ENCODE results near the gene RTN4RL1.

Gene RTN4RL1, protein sequence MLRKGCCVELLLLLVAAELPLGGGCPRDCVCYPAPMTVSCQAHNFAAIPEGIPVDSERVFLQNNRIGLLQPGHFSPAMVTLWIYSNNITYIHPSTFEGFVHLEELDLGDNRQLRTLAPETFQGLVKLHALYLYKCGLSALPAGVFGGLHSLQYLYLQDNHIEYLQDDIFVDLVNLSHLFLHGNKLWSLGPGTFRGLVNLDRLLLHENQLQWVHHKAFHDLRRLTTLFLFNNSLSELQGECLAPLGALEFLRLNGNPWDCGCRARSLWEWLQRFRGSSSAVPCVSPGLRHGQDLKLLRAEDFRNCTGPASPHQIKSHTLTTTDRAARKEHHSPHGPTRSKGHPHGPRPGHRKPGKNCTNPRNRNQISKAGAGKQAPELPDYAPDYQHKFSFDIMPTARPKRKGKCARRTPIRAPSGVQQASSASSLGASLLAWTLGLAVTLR

DNA sequence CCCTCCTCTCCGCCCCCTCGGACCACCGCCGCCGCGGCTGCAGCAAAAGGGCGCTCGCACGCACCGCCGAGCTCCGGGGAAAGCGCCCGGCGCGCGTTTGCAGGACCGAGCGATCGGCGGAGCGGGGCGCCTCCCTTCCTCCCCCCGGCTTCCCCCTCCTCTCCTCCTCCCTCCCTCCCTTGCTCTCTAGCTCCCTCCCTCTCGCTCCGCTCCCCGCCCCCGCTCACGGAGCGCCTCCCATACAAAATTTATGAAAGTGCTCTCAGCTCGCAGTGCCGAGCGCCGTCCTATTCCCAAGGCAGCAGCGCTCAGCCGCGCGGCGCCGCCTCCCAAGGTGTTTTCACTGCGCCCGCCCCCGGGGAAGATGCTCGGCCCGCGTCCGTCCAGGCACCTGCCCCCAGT, at the start of gene RTN4RL1:
Gene RTN4RL1 (minus strand): TSS at position 115 of the 402 bp plus-strand sequence. CDS start 469 bp downstream, outside the sequence.
- peak; percentile 43 to 56 for DNase-seq (ENCODE audit: low read depth in 2 of 2)

DNA sequence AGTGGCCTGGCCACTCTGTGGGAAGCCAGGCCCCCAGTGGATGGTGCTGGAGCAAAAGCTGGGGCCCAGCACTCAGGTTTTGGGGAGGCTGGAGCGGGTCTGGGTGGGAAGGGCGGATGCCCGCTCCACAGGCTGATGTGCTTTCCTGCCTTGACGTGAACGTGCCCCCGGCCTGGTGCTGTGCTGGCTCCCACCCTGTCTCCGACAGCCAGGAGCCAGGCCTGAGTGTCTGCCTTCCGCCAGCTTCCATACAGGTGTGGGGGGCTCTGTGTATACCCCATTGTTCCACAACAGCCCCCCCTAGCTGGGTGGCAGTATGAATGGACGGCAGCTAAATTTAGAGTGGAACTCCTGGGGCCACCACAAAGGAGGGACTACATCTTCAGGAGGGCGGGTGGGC, 49.8 kb upstream of the RTN4RL1 start:
- no peak for DNase-seq (ENCODE audit: low read depth in 2 of 2)

DNA sequence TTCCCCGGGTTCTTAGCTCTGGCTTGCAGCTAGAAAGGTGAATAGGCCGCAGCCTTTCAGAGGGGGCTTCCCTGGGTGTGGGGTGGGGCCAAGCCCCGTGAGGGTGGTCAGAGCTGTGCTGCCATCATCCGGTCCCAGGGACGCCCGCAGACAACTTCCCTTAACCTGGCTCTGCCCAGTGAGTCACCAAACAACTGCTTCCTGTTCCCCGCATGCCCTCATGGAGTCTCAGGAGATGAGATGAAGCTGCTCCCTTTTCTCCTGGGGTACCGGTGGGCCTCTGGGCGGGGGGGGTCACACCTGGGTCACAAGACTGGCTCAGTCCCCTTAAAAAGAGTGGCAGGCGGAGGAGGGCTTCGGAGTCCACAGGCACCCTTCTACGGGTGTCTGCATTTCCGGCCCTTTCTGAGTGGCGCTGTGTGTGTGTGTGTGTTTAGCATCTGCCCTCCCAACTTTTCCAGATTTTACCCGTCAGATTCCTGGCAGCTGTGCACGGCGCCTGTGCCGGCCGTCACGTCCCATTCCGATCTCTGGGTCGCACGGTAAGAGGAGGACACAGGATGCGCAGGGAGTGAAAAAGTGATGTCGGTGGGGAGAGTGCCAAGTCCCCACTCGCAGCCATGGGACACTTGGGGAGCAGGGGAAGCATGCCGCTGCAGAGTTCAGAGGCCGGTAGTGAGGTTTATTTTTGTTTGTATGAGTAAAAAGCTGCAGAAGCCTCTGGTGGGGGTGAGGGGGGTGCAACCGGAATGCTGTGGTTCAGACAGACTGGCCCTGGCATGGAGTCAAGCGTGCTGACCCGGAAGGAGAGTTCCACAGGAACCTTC, 46.5 kb upstream of the RTN4RL1 start:
- DNase-seq (ENCODE audit: low read depth in 2 of 2) = no peak

DNA sequence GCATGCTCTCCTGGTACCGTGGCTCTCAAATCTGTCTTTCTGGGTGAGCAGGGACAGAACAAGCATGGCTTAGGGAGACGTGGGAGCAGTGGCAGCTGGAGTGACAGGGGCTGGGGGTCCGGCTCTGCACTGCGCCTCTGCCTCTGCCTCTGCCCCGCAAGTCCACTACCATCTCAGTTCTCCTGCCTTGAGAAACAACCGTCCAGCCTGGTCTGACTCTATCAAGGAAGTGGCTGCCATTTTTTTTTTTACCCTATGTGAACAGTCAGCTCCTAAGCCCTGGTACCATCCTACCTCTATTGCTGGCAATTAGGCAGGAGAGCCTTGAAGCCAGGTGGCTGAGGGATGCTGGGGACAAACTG, 45.9 kb upstream of the RTN4RL1 start:
- DNase-seq (ENCODE audit: low read depth in 2 of 2) = no peak

DNA sequence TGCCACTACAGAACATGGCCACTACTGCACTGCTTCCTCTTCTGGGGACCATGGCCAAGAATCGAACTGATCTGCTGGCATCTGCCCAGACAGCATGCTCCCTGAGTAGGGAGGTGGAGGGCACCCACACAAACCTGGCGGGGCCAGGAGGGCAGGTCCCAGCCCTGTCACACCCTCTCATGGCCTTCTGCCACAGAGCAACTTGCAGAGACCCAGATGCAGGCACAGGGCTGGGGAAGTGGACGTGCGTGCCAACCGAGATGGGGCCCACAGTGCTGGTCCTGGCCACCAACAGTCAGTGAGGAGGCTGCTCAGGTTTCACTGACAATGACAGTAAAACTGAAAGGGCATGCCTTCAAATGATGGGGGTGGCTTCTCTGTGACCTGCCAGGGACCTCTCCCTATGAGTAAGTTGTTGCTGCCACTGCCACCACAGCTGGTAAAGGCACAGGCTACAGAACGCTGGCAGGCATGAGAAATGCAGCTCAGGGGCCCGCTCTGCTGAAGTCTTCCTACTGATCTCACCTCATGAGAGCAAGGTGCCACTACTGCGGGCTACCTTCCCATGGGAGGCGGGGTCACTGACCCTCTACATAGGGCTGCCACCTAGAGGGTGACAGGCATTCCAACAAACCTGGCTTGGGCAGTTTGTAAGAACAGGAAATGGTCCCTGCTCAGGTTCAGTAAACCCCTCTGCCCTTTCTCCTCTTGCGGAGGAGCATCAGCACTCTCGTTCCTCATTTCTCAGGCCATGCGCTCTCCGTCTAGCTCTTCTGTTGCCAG, 45.3 kb upstream of the RTN4RL1 start:
- peak; percentile 50 to 60 for DNase-seq (ENCODE audit: low read depth in 2 of 2)

DNA sequence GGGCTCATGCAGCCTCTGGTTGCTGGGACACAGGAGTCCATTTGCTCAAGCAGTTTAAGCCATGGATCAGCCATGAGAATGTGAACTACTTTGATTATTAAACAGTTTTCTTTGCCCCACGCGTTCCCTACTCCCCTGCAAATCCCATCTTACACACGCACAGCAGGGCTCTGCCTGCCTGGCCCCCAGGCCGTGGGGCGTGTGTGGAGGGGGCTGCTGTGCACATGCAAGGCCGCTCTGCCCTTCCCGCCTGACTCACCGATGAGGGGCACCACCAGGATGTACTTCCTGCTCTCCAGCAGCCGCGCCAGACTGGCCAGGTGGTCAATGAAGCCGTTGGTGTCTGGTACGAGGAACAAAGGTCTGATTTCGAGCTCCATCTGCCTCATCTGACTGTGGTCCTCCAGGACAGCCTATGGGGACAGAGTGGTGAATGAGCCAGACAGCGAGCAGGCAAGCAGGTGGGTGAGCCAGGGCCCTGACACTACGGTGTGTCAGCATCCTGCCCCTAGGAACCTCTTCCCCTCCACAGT, 43.5 kb upstream of the RTN4RL1 start:
- no peak for DNase-seq (ENCODE audit: low read depth in 2 of 2)

DNA sequence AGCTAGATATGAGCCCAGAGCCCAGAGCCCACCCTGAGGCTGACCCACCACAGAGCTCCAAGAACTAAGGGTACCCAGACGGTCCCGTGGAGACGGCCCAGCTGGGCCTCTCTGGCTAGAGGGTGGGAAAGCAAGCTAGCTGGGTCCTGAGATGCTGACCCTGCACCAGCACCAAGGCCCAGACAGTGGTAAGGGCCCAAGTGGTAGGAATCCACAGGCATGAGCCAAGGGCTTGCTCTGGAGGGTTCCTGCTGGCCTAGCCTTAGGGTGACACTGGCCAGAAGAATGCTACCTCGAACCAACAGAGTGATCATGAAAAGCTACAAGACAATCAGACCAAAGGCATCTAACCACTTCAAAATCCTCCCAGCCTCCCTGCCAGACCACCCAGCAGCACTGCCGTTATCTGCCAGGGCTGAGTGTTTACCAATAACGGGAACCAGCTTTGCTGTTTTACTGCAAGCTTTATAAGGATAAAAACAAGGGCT, 42.9 kb upstream of the RTN4RL1 start:
- DNase-seq (ENCODE audit: low read depth in 2 of 2) = no peak

DNA sequence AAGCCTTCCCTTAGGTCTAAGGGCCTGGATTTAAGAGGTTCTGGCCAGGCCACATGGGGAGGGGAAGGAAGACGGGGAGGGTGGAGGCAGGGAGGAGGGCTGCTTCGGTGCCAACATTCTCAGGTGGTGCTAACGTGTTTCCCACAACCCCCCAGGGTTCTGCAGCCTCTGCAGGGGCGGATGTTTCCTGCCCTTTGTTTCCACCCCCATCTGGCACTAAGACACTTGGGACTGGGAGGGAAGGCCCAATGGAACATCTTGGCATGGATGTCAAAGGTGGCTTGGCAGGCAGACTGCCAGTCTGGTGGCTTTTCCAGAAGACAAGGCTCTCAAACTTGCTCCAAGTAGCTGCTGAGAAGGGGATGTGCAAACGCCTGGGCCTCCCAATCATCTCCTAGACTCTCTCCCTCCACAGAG, 42.5 kb upstream of the RTN4RL1 start:
- no peak for DNase-seq (ENCODE audit: low read depth in 2 of 2)

DNA sequence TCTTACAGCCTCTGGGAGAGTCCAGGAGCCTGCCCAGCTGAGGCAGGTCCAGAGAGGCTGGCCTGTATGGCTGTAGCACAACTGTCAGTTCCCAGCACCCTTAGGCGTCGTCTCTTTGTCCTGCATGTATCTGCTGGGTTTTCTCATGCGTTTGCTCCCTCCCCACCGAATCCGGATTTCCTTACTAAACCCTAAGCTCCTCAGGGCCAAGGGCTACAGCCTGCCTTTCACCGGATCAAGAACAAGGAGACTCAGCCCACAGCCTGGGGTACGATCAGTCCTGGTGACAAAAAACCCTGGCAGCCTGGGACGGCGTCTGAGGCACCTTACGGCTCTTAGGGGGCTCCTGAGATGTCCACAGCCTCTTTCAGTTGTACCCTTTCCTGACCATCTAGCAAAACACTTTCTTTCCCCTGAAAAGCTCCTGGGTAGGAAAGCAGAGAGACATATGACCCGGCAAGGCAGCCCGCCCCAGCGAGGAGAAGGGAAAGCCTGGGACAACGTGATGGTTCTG, 42.0 kb upstream of the RTN4RL1 start:
- DNase-seq (ENCODE audit: low read depth in 2 of 2) = no peak

DNA sequence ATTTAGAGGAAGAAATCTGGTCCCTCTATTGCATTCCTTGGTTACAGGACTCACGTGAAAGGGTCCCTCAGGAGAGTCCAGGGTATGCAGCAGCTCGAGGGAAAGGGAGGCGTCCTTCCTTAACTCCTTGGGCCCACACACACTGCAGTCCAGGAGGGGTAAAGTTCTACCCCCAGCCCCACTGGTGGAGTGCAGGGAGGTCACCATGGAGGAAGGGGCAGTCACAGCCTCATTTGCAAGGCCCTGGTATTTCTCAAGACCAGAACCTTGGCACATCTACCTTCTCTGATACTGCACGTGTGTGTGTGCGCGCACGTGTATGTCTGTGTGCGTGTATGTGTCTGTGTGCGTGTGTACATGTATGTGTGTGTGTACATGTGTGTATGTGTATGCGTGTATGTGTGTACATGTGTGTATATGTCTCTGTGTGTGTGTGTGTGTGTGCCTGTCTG, 40.8 kb upstream of the RTN4RL1 start:
- no peak for DNase-seq (ENCODE audit: low read depth in 2 of 2)

DNA sequence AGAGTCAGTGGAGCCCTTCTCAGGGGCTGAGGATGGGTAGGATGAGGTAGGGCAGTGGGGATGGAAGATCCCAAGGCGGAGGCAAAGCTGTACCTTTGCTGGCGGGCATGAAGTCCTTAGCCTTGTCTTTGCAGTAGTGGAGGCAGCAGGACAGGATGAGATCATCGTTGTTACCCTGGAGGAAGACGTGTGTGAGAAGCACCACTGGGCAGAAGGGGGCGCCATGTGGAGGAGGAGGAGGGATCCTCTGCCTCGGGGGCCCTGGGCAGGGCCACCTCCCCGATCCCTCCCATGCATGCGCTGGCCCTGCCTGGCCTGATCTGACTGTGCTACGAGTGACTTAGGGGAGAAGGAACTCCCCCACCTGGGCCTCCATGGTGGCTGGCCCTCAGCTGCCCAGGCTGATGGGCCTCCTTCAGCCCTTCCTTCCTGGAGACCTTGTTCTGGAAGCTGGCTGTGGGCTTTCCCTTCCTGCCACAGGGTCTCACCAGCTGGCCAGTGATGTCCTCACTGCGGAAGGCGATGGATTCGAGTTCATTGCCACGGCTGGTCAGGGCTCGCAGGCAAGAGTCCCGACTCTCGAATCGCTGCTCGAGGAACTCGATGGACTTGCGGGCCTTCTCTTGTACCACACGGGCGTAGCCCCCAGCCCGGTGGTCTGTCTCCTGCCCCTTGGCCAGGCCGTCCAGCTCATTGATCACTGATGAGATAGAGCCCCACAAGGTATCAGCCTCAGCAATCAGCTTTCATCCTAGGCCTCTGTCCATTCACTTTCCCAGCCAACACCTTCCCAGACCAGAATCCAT, 40.0 kb upstream of the RTN4RL1 start:
- DNase-seq (ENCODE audit: low read depth in 2 of 2) = peak; percentile 50 to 58

DNA sequence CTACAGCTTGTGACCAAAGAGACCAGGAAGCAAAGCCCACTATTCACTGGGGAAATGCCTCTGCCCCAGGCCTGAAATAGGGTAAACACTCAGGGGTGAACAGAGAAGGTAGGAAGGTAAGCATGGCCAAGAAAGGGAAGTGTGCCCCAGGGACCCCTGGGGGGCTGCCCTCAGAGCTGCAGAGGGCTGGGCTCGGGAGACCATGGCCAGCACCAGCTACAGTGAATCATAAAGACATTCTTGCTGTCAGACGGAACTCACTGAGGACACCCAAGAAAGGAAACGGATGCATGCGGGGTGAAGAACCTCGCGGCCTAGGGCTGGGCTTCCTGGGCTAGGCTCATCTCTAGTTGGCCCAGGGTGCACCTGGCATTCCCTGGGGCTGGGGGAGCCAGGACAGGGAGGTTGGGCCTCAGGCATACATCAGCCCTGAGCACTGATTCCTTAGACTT, 39.4 kb upstream of the RTN4RL1 start:
- no peak for DNase-seq (ENCODE audit: low read depth in 2 of 2)

DNA sequence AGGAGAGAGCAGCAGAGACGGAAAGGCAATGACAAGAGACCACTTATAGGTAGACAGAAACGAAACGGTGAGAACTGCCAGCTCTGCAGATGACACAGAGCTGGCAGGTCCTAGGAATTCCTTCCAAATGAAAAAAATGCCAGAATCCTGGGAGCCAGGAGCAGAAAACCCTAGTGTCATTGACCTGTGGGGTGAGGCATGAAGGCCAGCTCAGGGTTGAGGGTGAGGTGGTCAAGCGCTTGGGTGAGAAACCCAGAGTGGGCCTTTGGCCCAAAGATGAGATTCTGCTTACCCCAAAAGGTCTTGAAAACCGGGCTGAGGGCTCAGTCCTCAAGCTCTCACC, 39.0 kb upstream of the RTN4RL1 start:
- DNase-seq (ENCODE audit: low read depth in 2 of 2) = no peak

DNA sequence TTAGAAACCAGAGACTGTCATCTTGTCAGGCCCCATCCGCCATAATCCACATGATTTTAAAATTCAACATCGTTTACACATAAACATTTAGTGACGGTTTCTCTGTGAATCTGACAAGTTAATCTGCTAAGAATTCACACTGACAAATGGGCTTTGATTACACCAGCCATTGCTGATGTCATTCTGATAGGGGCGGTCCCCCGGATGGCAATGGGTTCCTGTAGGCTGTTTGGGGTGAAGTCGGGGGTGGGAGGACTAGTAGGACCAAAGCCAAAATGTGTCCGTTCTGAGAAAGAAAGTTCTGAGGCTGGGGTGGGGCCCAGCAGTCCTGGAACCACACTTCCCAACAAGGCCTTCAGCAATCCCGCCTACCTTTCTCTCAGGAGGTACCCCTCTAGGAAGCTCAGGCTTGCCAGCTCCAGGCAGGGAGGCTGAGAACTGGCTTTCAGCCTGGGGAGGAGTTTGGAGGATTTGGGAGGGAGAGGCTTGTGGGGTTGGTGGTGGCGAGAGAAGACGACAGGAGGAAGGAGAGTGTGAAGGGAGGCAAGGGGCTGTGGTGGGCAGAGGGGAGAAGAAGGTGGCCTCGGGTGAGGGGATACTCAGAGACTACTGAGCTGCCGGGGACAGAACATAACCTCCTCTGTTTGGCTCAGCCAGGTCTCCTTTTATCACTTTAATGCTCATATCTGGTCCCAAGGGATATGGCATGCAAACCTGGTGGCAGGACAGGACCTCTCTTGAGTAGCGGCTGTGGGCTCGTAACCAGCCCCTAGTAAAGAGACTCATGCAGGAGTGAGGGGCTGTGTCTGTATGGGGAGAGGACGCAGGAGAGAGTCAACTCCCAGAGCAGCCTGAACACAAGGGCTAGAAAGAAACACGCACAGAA, 38.4 kb upstream of the RTN4RL1 start:
- no peak for DNase-seq (ENCODE audit: low read depth in 2 of 2)

DNA sequence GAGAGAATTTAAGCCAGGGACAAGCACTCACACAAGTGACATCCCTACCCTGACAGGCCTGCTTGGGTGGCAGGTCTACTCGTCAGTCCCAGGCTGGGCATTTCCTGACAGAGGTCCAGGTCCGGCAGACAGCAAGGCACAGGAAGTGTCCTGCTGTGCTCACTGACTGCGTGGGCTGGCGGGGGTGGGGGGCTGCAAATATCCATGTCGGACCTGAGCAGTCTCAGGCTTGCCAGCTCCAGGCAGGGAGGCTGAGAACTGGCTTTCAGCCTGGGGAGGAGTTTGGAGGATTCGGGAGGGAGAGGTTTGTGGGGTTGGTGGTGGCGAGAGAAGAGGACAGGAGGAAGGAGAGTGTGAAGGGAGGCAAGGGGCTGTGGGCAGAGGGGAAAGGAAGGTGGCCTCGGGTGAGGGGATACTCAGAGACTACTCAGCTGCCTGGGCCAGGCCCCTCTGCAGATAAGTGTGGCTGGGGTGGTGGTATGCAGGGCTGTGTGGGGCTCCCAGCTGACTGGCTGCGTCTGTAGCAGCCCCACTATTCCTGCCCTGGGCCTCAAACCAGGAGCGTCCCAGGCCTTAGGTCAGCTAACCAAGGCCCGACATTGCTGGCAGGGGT, 37.5 kb upstream of the RTN4RL1 start:
- DNase-seq (ENCODE audit: low read depth in 2 of 2) = no peak

DNA sequence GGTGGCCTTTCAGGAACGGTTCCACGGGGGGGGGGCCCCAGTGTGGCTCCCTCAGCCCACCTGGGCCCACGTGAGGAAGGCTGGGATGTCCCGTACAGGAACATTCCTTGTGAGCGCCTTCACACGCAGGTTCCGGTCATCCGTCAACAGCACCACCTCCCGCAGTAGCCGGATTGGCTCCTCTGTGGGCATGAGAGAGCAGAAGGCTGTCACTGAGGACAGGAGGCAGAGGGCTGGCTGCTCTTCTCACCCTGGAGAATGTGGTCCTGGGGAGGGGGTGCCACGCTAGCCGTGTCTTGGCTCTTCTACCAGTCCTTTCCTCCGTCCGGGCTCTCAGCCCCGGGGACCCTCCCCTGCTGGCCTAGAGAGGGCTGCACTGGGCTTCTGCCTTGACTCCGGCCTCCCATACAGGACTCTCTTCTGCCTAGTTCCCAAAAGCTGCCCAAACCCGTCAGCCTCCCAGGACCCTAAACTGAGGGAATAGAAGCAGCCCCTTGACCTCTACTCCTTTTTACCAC, 36.4 kb upstream of the RTN4RL1 start:
- no peak for DNase-seq (ENCODE audit: low read depth in 2 of 2)

DNA sequence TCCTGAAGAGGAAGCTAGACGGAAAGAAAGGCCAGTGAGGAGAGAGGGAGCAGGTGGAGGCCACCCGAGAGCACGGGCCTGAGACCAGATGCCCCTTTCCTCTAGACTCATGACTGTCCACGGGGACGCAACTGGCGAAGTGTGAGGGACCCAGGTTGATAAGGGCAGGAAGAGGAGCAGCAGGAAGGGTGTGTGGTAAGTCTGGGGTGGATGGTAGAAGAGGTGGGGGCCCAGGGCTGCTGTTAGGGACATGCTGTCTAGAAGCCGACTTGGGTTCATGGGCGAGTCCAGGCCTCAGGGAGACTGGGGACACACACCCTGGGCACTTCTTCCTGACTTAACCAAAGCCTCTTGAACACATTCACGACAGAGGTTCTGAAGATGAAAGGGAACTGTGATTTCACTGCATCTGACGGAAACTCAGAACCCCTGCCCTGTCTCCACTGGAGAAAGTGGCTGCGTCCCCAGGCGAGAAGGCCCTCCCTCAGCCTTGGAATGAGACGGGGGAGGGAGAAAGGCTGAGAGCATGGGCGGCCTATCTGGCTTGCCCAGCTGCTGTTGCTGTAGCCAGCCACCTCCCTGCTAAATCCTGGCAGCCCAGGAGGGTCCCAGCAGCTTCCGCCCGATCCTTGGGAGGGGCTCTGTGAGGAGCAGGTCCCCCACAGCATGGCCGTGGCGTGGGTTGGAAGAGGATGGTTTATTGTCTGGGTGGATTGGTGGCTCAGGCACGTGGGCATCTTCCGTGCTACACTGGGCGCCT, 35.7 kb upstream of the RTN4RL1 start:
- DNase-seq (ENCODE audit: low read depth in 2 of 2) = no peak

DNA sequence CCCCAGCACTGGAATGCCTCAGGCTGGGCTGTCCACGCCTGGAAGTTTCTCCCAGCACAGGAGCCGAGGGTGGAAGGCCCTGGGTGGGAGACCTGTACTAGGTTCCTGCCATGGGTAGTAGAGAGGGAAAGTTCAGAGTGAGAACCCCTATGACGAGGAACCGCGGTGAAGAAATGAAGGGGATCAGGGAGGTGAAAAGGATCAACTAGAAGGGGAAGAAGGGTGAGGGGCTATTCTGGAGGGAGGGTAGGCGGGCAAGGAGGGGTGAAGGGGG, 35.2 kb upstream of the RTN4RL1 start:
- no peak for DNase-seq (ENCODE audit: low read depth in 2 of 2)

Data from activated CD4-positive, alpha-beta T cell treated with anti-CD3 and anti-CD28 coated beads for 24 hours (primary cell).